ENCODE results near the gene RAPGEF6.

RAPGEF6 gene

GRCh38 chr5:131640043-131640856, 5.2 kb upstream of the RAPGEF6 start:
- no peaks in the 10 kb centered on the region for H3K79me2 ChIP-seq (ENCODE audit: insufficient read depth, low read length)
- H3K9me2 ChIP-seq (replicated peaks; ENCODE audit: low read depth, low read length) = no peaks in the 10 kb centered on the region
- peak overlapping the region; percentile 36 for H3K9ac ChIP-seq (ENCODE audit: low read depth, low read length, poor library complexity, severe bottlenecking)
- peak overlapping the region; percentile 28 for H3K4me3 ChIP-seq (ENCODE audit: low read length, poor library complexity, severe bottlenecking)
- no peak for TF ChIP-seq EZH2phosphoT487 (IDR thresholded peaks at IDR 0.05; ENCODE audit: borderline replicate concordance)
- TF ChIP-seq, protein P1, sequence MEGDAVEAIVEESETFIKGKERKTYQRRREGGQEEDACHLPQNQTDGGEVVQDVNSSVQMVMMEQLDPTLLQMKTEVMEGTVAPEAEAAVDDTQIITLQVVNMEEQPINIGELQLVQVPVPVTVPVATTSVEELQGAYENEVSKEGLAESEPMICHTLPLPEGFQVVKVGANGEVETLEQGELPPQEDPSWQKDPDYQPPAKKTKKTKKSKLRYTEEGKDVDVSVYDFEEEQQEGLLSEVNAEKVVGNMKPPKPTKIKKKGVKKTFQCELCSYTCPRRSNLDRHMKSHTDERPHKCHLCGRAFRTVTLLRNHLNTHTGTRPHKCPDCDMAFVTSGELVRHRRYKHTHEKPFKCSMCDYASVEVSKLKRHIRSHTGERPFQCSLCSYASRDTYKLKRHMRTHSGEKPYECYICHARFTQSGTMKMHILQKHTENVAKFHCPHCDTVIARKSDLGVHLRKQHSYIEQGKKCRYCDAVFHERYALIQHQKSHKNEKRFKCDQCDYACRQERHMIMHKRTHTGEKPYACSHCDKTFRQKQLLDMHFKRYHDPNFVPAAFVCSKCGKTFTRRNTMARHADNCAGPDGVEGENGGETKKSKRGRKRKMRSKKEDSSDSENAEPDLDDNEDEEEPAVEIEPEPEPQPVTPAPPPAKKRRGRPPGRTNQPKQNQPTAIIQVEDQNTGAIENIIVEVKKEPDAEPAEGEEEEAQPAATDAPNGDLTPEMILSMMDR (conservative IDR thresholded peaks at IDR 0.05; ENCODE audit: low read length) = no peak
- H3K4me2 ChIP-seq (ENCODE audit: low read depth, low read length, poor library complexity, severe bottlenecking) = peak overlapping the region; percentile 56
- peaks cover 54% of the 10 kb centered on the region for H3K4me1 ChIP-seq (ENCODE audit: insufficient read depth, low read length, poor library complexity, severe bottlenecking)
- no peak overlapping the region for H2AFZ ChIP-seq (ENCODE audit: low read length)
- peaks cover 14% of the 10 kb centered on the region for H3F3A ChIP-seq (ENCODE audit: low read depth)
- no peaks in the 10 kb centered on the region for H3K9me3 ChIP-seq (ENCODE audit: insufficient read depth, low read depth, low read length)
- 0 out of 2 replicates have a peak, but pooled peaks cover 3% of the 10 kb centered on the region for H3K36me3 ChIP-seq (ENCODE audit: insufficient read depth, low read length)
- H3K27me3 ChIP-seq (ENCODE audit: insufficient read depth, low read length, poor library complexity, severe bottlenecking) = no peaks in the 10 kb centered on the region
- H4K20me1 ChIP-seq (ENCODE audit: insufficient read depth, low read length, poor library complexity, severe bottlenecking) = no peaks in the 10 kb centered on the region

GRCh38 chr5:131639148-131639547, 4.1 kb upstream of the RAPGEF6 start:
- Histone ChIP-seq H3K9me2 (replicated peaks; ENCODE audit: low read depth, low read length) (no peaks in the 10 kb centered on the region), H4K20me1 (ENCODE audit: insufficient read depth, low read length, poor library complexity, severe bottlenecking) (peaks cover 2% of the 10 kb centered on the region), H3K4me3 (ENCODE audit: low read length, poor library complexity, severe bottlenecking) (no peak overlapping the region), H3K4me2 (ENCODE audit: low read depth, low read length, poor library complexity, severe bottlenecking) (peak overlapping the region; percentile 56), H3K79me2 (ENCODE audit: insufficient read depth, low read length) (peaks cover 9% of the 10 kb centered on the region), H3F3A (ENCODE audit: low read depth) (peaks cover 14% of the 10 kb centered on the region), H3K9me3 (ENCODE audit: insufficient read depth, low read depth, low read length) (no peaks in the 10 kb centered on the region), H3K9ac (ENCODE audit: low read depth, low read length, poor library complexity, severe bottlenecking) (peak overlapping the region; percentile 36), H2AFZ (ENCODE audit: low read length) (no peak overlapping the region), H3K27me3 (ENCODE audit: insufficient read depth, low read length, poor library complexity, severe bottlenecking) (no peaks in the 10 kb centered on the region), H3K4me1 (ENCODE audit: insufficient read depth, low read length, poor library complexity, severe bottlenecking) (peaks cover 54% of the 10 kb centered on the region), H3K36me3 (ENCODE audit: insufficient read depth, low read length) (no peaks in the 10 kb centered on the region)
- no peak for TF ChIP-seq EZH2phosphoT487 (IDR thresholded peaks at IDR 0.05; ENCODE audit: borderline replicate concordance)
- TF ChIP-seq, protein P1 (conservative IDR thresholded peaks at IDR 0.05; ENCODE audit: low read length) = no peak

- peaks cover 60% of the 10 kb centered on the region for H3K4me1 ChIP-seq (ENCODE audit: insufficient read depth, low read length, poor library complexity, severe bottlenecking)
- H4K20me1 ChIP-seq (ENCODE audit: insufficient read depth, low read length, poor library complexity, severe bottlenecking) = peaks cover 12% of the 10 kb centered on the region
- H3K79me2 ChIP-seq (ENCODE audit: insufficient read depth, low read length) = peaks cover 23% of the 10 kb centered on the region
- peak overlapping the region; percentile 52 for H3K9ac ChIP-seq (ENCODE audit: low read depth, low read length, poor library complexity, severe bottlenecking)
- H3K27me3 ChIP-seq (ENCODE audit: insufficient read depth, low read length, poor library complexity, severe bottlenecking) = no peaks in the 10 kb centered on the region
- no peak overlapping the region for H2AFZ ChIP-seq (ENCODE audit: low read length)
- peaks cover 14% of the 10 kb centered on the region for H3F3A ChIP-seq (ENCODE audit: low read depth)
- H3K4me3 ChIP-seq (ENCODE audit: low read length, poor library complexity, severe bottlenecking) = no peak overlapping the region
- H3K9me2 ChIP-seq (replicated peaks; ENCODE audit: low read depth, low read length) = no peaks in the 10 kb centered on the region
- H3K4me2 ChIP-seq (ENCODE audit: low read depth, low read length, poor library complexity, severe bottlenecking) = no peak overlapping the region
- no peak for TF ChIP-seq EZH2phosphoT487 (IDR thresholded peaks at IDR 0.05; ENCODE audit: borderline replicate concordance)
- TF ChIP-seq, protein P1 (conservative IDR thresholded peaks at IDR 0.05; ENCODE audit: low read length) = no peak
- H3K9me3 ChIP-seq (ENCODE audit: insufficient read depth, low read depth, low read length) = no peaks in the 10 kb centered on the region
- H3K36me3 ChIP-seq (ENCODE audit: insufficient read depth, low read length) = no peaks in the 10 kb centered on the region
Observed at GRCh38 chr5:131637694-131638093, 2.7 kb upstream of the RAPGEF6 start.
